K562 (cell line): ENCODE results near the gene DUS4L. TPM values are rescaled to one million over a fixed set of nuclear protein-coding genes. Genes with fewer than 3 reads are reported as not detected.

Experiments used
- C11orf30 ChIP-seq: fragments of 450-650 bp; IDR thresholded peaks from 2 replicates; pipeline ENCODE4 v1.6.1; 2016; ENCODE audit warnings: low read depth, mild to moderate bottlenecking
- CBFA2T2 ChIP-seq: fragments of 450-650 bp; conservative IDR thresholded peaks from 2 replicates; pipeline ENCODE4 v1.6.1; 2017; ENCODE audit warnings: mild to moderate bottlenecking
- CXXC5 ChIP-seq: fragments of 250-450 bp; sonication (Bioruptor Pico); IDR thresholded peaks from 2 replicates; pipeline ENCODE4 v1.8.0; 2022; ENCODE audit warnings: inconsistent platforms, mild to moderate bottlenecking, moderate library complexity
- ESRRB ChIP-seq: fragments of 250-450 bp; sonication (Bioruptor Pico); IDR thresholded peaks from 2 replicates; pipeline ENCODE4 v1.5.0; 2020; ENCODE audit warnings: mild to moderate bottlenecking, moderate library complexity, borderline replicate concordance
- EZH2 ChIP-seq: IDR thresholded peaks from 2 replicates; pipeline ENCODE4 v1.6.1; 2012; ENCODE audit warnings: low read depth, mild to moderate bottlenecking, inconsistent platforms, low read length, borderline replicate concordance
- FOXP1 ChIP-seq: sonication (generic); formaldehyde crosslinking; IDR thresholded peaks from 2 replicates; pipeline ENCODE4 v1.8.0; 2022; ENCODE audit warnings: mild to moderate bottlenecking, missing genetic modification reagents
- HDAC2 ChIP-seq: fragments of 450-650 bp; IDR thresholded peaks from 2 replicates; pipeline ENCODE4 v1.6.1; 2016; ENCODE audit warnings: mild to moderate bottlenecking
- KAT7 ChIP-seq: sonication (generic); formaldehyde crosslinking; IDR thresholded peaks from 2 replicates; pipeline ENCODE4 v1.8.0; 2022; ENCODE audit warnings: missing genetic modification reagents, mild to moderate bottlenecking, borderline replicate concordance
- NFRKB ChIP-seq: fragments of 450-650 bp; IDR thresholded peaks from 2 replicates; pipeline ENCODE4 v1.6.1; 2016; ENCODE audit warnings: low read depth
- PCBP2 ChIP-seq: fragments of 200-400 bp; formaldehyde crosslinking; IDR thresholded peaks from 2 replicates; pipeline ENCODE4 v1.6.1; 2018; ENCODE audit warnings: low read length, low read depth, mild to moderate bottlenecking, moderate library complexity; ENCODE audit not compliant: poor library complexity, severe bottlenecking
- POLR2B ChIP-seq: fragments of 450-650 bp; IDR thresholded peaks from 2 replicates; pipeline ENCODE4 v1.6.1; 2018; ENCODE audit warnings: low read depth; ENCODE audit not compliant: partially characterized antibody
- POLR2H ChIP-seq: IDR thresholded peaks from 2 replicates; pipeline ENCODE4 v1.6.1; 2016; ENCODE audit warnings: missing genetic modification characterization, low read depth, mild to moderate bottlenecking, control low read depth, missing compliant biosample characterization, moderate library complexity
- SRSF9 ChIP-seq: fragments of 200-400 bp; formaldehyde crosslinking; IDR thresholded peaks from 2 replicates; pipeline ENCODE4 v1.6.1; 2017; ENCODE audit warnings: low read depth, low read length, borderline replicate concordance
- U2AF1 ChIP-seq: fragments of 200-400 bp; formaldehyde crosslinking; optimal IDR thresholded peaks from 2 replicates; pipeline ENCODE3; 2017; ENCODE audit warnings: mild to moderate bottlenecking, low read depth, low read length, moderate library complexity
- ZBTB7A ChIP-seq: IDR thresholded peaks from 2 replicates; pipeline ENCODE4 v1.6.1; 2011; ENCODE audit warnings: low read depth, mild to moderate bottlenecking, low read length, moderate library complexity, borderline replicate concordance; ENCODE audit not compliant: control insufficient read depth
- ZFP30 ChIP-seq: fragments of 250-450 bp; sonication (Bioruptor Pico); IDR thresholded peaks from 2 replicates; pipeline ENCODE4 v1.8.0; 2022; ENCODE audit warnings: moderate library complexity, mild to moderate bottlenecking, inconsistent platforms, borderline replicate concordance
- ZZZ3 ChIP-seq: fragments of 450-650 bp; IDR thresholded peaks from 2 replicates; pipeline ENCODE4 v1.6.1; 2016; ENCODE audit warnings: antibody characterized with exemption, mild to moderate bottlenecking, moderate library complexity
- polyA plus RNA-seq, 8 experiments: library from polyadenylated mRNA; depleted of rRNA in 4 of 8; stranded (reverse) in 5 of 8; unstranded in 3 of 8; fragments of >200 nt; fragmentation: Nextera tagmentation in 2 of 8; fragmentation: Illumina TruSeq in 1 of 8; extraction: Ambion mirVana in 2 of 8; extraction: Trizol in 1 of 8; gene quantifications; 2 replicates each; pipeline versions ENCODE4 v1.2.1 to v1.2.3, GENCODE V29; 2011 to 2014; ENCODE audit warnings: inconsistent platforms in 1 of 8, missing spikeins in 1 of 8
- total RNA-seq, 7 experiments: library from RNA; depleted of rRNA in 6 of 7; stranded (reverse); fragments of >200 nt in 6 of 7; fragmentation: Illumina TruSeq in 2 of 7; extraction: Trizol in 2 of 7; gene quantifications; 2 replicates each; pipeline versions ENCODE4 v1.2.1 to v1.2.3, GENCODE V29; 2011 to 2021; ENCODE audit warnings: low replicate concordance in 1 of 7
- TF ChIP-seq, protein P1 (sequence below): fragments of 450-650 bp; IDR thresholded peaks from 2 replicates; pipeline ENCODE4 v1.6.1; 2017; ENCODE audit warnings: antibody characterized with exemption, mild to moderate bottlenecking
- TF ChIP-seq, protein P2 (sequence below): fragments of 450-650 bp; IDR thresholded peaks from 2 replicates; pipeline ENCODE4 v1.6.1; 2016; ENCODE audit warnings: borderline replicate concordance
- TF ChIP-seq, protein P3 (sequence below), 2 experiments: IDR thresholded peaks; 2 replicates each; pipeline ENCODE4 v1.6.1; 2011; ENCODE audit warnings: borderline replicate concordance in 1 of 2, control low read depth in 1 of 2, low read depth in 1 of 2, low read length in 1 of 2, mild to moderate bottlenecking in 1 of 2, mixed read lengths in 1 of 2, moderate library complexity in 1 of 2; ENCODE audit not compliant: insufficient read depth in 1 of 2, insufficient read length in 1 of 2, poor library complexity in 1 of 2, severe bottlenecking in 1 of 2; ENCODE audit errors: extremely low read depth in 1 of 2

The DUS4L gene
- total and polyA plus RNA-seq, 9 of the 15 experiments (the other 6 are each of a cell fraction or from before 2014, with no cell fraction given), result 12.2 to 33.6 (median 28.6) TPM

DNA sequence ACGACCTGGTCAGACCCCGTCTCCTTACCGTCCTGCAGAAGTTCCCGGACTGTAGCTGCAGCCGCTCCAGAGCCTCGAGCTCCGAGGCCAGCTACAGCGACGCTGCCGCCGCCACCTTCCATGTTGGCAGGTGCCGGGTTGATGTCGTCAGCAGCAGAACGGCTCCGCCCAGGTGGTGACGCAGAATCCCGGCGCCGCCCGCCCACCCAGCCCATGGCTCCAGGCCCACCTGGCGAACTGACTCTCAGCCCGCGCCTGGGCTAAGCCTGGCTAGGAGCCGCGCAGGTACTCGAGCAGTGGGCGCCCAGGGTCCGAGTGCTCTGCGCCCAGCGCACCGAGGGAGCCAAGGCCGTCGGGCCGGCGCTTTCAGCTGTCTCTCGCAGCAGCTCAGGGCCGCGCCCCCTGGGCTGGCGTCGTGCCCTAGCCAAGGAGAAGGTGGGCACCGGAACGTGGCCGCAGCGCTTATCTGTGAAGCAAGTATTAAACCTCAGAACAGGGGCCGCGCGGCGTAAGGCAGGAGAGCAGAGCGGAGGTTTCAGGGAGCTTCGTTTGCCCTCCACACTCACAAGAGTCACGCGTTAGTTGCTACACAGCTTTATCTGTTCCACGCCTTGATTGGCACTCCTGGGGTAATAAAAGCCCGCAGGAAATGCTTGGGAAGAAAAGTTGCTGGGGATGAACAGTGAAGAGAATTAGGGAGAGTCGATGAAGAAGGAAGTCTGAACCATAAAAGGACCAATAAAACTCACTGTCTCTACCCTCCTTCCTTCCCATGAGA lies at the start of gene DUS4L, which contains the start of gene COG5 (continued):
- TF ChIP-seq, protein P1, sequence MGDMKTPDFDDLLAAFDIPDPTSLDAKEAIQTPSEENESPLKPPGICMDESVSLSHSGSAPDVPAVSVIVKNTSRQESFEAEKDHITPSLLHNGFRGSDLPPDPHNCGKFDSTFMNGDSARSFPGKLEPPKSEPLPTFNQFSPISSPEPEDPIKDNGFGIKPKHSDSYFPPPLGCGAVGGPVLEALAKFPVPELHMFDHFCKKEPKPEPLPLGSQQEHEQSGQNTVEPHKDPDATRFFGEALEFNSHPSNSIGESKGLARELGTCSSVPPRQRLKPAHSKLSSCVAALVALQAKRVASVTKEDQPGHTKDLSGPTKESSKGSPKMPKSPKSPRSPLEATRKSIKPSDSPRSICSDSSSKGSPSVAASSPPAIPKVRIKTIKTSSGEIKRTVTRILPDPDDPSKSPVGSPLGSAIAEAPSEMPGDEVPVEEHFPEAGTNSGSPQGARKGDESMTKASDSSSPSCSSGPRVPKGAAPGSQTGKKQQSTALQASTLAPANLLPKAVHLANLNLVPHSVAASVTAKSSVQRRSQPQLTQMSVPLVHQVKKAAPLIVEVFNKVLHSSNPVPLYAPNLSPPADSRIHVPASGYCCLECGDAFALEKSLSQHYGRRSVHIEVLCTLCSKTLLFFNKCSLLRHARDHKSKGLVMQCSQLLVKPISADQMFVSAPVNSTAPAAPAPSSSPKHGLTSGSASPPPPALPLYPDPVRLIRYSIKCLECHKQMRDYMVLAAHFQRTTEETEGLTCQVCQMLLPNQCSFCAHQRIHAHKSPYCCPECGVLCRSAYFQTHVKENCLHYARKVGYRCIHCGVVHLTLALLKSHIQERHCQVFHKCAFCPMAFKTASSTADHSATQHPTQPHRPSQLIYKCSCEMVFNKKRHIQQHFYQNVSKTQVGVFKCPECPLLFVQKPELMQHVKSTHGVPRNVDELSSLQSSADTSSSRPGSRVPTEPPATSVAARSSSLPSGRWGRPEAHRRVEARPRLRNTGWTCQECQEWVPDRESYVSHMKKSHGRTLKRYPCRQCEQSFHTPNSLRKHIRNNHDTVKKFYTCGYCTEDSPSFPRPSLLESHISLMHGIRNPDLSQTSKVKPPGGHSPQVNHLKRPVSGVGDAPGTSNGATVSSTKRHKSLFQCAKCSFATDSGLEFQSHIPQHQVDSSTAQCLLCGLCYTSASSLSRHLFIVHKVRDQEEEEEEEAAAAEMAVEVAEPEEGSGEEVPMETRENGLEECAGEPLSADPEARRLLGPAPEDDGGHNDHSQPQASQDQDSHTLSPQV, result peak; percentile 80; the same call in 1 of the 2 replicates
- no peak; the same call in 1 of the 2 replicates for TF ChIP-seq FOXP1 (CRISPR knock-in tag)
- peak; percentile 58 for TF ChIP-seq CXXC5 (CRISPR knock-in tag)
- TF ChIP-seq KAT7, result peak; percentile 79
- TF ChIP-seq NFRKB, result 0 out of 2 replicates have a peak, but pooled peaks have one; percentile 61
- no peak for TF ChIP-seq PCBP2
- TF ChIP-seq EZH2, result no peak
- TF ChIP-seq POLR2B, result peak; percentile 88
- 0 out of 2 replicates have a peak, but pooled peaks have one; percentile 5 for TF ChIP-seq CBFA2T2
- TF ChIP-seq POLR2H (tag), result peak; percentile 31; the same call in 1 of the 2 replicates
- TF ChIP-seq U2AF1, result peak; percentile 87
- TF ChIP-seq ZZZ3, result no peak
- no peak for TF ChIP-seq SRSF9
- peak; percentile 90 for TF ChIP-seq ZBTB7A
- TF ChIP-seq, protein P2, sequence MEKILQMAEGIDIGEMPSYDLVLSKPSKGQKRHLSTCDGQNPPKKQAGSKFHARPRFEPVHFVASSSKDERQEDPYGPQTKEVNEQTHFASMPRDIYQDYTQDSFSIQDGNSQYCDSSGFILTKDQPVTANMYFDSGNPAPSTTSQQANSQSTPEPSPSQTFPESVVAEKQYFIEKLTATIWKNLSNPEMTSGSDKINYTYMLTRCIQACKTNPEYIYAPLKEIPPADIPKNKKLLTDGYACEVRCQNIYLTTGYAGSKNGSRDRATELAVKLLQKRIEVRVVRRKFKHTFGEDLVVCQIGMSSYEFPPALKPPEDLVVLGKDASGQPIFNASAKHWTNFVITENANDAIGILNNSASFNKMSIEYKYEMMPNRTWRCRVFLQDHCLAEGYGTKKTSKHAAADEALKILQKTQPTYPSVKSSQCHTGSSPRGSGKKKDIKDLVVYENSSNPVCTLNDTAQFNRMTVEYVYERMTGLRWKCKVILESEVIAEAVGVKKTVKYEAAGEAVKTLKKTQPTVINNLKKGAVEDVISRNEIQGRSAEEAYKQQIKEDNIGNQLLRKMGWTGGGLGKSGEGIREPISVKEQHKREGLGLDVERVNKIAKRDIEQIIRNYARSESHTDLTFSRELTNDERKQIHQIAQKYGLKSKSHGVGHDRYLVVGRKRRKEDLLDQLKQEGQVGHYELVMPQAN, result peak; percentile 94
- TF ChIP-seq, protein P3, sequence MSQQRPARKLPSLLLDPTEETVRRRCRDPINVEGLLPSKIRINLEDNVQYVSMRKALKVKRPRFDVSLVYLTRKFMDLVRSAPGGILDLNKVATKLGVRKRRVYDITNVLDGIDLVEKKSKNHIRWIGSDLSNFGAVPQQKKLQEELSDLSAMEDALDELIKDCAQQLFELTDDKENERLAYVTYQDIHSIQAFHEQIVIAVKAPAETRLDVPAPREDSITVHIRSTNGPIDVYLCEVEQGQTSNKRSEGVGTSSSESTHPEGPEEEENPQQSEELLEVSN (IDR thresholded peaks at IDR 0.05; ENCODE audit: borderline replicate concordance in 1 of 2, extremely low read depth in 1 of 2, insufficient read depth in 1 of 2, insufficient read length in 1 of 2, low read depth in 1 of 2, low read length in 1 of 2, poor library complexity in 1 of 2, severe bottlenecking in 1 of 2), result peak; percentile 60
- TF ChIP-seq ESRRB, result no peak
- peak; percentile 97 for TF ChIP-seq C11orf30
- TF ChIP-seq ZFP30, result no peak
- 0 out of 2 replicates have a peak, but pooled peaks have one; percentile 34 for TF ChIP-seq HDAC2
